Endometrial microvascular endothelial cells (primary cell): ENCODE measurements around the gene MAN2A1. TPM values are rescaled to one million over a fixed set of nuclear protein-coding genes. Genes with fewer than 3 reads are reported as not detected.

Source experiments
- in situ Hi-C: cut with HindIII; loops from 2 replicates; pipeline ENCODE4 v1.10.0; 2017; ENCODE audit warnings: low sequenced_read_pairs, low pct_unique_long_range_greater_than_20kb; ENCODE audit errors: inconsistent ontology term
- total RNA-seq: library from RNA; depleted of rRNA; stranded (reverse); fragments of >200 nt; gene quantifications from one replicate; pipeline ENCODE4 v1.2.3, GENCODE V29; 2015; ENCODE audit errors: inconsistent ontology term

Gene MAN2A1
- total RNA-seq, 1 donor from 2014 or later = 89.2 TPM

GRCh38 chr5:109838157-109838556, 148.4 kb downstream of the MAN2A1 start:
- in situ Hi-C loops = no loop called here

DNA sequence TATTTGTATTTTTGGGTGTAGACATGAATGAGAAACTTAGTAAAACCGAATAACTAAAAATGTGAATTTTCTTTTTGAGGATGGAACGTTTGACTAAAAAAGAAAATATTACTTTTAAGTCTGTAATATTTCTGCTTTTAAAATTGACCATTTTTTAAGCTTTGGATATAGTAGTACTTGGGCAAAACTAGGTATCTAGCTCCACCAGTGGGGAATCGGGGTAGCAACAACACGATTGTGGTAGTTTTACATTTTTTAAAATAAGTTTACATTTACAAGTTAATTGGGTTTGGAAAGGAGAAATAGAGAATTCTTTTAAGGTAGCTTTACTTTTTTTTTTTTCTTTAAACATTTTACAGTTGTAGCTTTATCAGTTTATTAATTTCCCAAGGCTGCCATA, 154.4 kb downstream of the MAN2A1 start:
- in situ Hi-C loops = no loop called here

DNA sequence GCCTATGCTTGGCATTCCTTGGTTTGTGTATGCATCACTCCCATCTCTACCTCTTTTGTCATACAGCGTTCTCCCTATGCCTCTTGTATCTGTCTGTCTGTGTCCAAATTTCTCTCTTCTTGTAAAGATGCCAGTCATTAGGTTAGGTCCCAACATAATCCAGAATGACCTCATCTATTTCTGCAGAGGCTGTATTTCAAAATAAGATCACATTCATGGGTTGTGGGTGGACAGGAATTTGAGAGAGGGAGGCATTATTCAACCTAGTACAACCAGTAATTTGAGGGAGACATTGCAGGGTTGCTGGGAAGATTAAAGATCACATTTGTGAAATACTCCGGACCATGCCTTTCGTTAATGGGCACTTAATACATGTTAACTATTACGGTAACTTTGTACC, 155.0 kb downstream of the MAN2A1 start:
- in situ Hi-C loops = no loop called here

- in situ Hi-C loops = no loop called here
Measured at GRCh38 chr5:109848130-109848529, 158.4 kb downstream of the MAN2A1 start.

DNA sequence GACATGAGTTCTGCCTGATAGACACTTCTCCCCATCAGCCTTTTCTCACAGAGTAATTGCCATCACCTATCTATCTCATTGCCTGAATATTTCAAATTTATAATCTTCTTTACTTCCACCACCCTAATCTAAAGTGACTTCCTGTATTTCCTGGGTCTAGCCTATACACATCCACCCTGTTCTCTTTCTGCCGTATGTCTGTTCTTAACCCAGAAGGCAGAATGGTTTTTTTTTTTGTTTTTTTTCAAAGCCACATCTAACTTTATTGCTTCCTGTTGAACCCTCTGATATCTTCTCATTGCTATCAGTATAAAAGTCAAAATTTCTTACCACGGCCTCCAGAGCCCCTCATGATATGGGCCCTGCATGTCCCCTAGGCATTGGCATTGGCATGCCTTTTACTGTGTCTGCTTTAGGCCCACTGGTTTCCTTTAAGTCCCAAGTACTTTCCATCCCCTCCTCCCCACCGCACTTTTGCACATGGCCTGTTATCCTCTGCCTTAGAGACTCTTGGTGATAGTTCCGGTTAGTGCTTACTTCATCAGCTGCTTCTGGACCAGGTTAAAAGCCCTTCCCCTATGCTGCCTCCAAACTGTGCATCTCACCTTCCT, 159.9 kb downstream of the MAN2A1 start:
- in situ Hi-C loops = no loop called here

- in situ Hi-C loops = no loop called here
Measured at GRCh38 chr5:109852371-109853155, 162.8 kb downstream of the MAN2A1 start.

- in situ Hi-C loops = no loop called here
Measured at GRCh38 chr5:109853377-109853776, 163.7 kb downstream of the MAN2A1 start.

- in situ Hi-C loops = no loop called here
Measured at GRCh38 chr5:109855056-109855455, 165.3 kb downstream of the MAN2A1 start.

DNA sequence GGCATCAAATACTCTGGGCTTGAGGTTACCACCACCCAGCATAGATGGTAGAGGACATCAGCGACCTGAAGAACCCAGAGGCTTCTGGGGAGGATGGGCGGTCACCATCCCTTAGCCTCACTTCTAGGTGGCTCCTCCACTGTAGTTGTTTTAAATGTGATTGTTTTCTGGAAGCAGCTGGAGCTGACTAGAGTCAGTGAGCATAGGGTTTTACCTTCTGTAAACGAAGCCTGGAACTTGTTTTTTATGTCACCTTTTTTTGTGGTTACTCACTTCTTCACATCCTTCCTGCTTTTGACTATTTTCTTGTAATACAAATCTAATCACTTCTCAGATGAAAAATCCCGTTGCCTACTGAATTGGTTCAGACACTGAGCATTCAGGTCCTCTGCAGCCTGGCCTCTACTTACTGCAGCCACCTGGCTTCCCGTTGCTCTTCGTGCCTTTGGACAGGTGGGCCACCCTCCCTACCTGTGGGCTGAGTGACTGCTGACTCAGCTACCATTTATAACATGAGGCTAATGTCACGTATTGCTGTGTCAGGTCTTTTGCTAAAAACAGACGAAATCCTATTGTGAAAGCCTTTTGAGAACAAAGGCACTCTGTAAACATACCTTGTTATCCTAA, 167.8 kb downstream of the MAN2A1 start:
- in situ Hi-C loops = no loop called here

GRCh38 chr5:109859537-109859936, 169.8 kb downstream of the MAN2A1 start:
- in situ Hi-C loops = no loop called here

GRCh38 chr5:109862301-109862700, 172.6 kb downstream of the MAN2A1 start:
- in situ Hi-C loops = no loop called here

DNA sequence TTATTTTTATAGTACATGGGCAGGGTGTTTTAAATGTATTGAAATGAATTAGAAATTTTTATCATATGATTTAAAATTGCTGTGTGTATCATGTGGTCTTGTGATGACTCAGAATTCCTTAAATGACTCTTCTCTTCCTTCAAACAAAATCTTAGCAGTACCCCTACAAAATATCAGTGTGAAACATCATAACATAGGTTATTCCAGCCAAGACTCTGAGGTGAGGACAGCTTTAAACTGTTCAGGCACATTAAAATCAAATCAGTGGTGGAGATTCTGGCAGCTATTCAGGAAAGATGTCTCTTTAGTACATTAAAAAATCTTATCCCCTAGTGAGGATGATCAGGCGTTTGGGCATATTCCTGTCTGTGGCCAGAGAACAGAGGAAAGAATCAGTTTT, 174.0 kb downstream of the MAN2A1 start:
- in situ Hi-C loops = no loop called here

GRCh38 chr5:109865637-109866036, 175.9 kb downstream of the MAN2A1 start:
- in situ Hi-C loops = no loop called here

DNA sequence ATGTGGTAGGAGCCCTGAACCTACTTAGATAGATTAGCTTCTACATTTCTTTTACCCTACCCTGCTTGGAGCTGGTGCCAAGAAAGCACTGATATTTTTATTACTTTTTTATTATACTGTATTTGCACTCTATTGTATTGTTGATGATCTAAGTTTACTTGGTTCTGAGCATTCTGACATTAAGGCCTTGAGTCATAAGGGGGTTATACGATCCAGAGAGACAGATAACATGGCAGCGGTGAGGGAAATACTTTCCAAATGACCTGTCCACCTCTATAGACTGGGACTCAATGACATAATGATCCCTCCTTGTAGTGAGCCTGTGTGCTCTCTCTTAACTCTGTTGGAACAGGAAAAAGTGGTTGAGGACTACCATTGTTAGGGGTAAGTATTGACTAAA, 176.3 kb downstream of the MAN2A1 start:
- in situ Hi-C loops = no loop called here

- in situ Hi-C loops = no loop called here
Measured at GRCh38 chr5:109868737-109869136, 179.0 kb downstream of the MAN2A1 start.

- in situ Hi-C loops = no loop called here
Measured at GRCh38 chr5:109873687-109874086, 184.0 kb downstream of the MAN2A1 start.

- in situ Hi-C loops = no loop called here
Measured at GRCh38 chr5:109874108-109874507, 184.4 kb downstream of the MAN2A1 start.

GRCh38 chr5:109876030-109876725, 186.5 kb downstream of the MAN2A1 start:
- in situ Hi-C loops = no loop called here

DNA sequence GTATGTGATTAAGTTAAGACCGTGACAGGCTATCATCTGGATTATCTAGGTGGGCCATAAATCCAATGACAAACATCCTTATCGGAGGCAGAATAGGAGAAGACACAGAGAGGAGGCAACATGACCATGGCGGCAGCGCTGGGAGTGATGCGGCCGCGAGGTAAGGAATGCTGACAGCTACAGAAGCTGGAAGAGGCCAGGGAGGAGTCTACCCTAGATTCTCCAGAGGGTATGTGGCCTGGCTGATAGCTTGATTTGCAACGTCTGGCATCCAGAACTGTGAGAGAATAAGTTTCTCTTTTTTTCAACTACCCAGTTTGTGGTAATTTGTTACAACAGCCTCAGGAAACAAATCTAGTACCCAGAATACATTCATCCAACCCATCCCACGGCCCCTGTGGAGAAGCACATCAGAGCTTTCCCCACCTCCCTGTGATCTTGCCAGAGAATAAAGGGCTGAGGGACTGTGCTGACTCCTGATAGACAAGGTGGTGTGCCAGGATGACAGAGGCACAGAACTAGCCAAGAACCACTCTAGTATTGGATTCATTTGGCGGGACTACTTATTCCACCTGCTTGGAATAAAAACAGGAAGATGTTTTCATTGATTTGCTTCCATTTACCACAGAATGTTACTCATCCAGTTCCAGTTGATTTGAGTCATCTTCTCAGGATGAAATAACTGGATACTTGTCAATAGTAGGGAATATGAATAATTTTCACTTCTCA, 187.4 kb downstream of the MAN2A1 start:
- in situ Hi-C loops = no loop called here
